Measurements from ENCODE around the gene ECE1. TPM values are rescaled to one million over a fixed set of nuclear protein-coding genes. Genes with fewer than 3 reads are reported as not detected.
A peak's percentile ranks its signal among the peaks of the same experiment; 100 is the strongest.

Gene ECE1
- total RNA-seq, 1 experiment from 2014 or later: 192 TPM

DNA sequence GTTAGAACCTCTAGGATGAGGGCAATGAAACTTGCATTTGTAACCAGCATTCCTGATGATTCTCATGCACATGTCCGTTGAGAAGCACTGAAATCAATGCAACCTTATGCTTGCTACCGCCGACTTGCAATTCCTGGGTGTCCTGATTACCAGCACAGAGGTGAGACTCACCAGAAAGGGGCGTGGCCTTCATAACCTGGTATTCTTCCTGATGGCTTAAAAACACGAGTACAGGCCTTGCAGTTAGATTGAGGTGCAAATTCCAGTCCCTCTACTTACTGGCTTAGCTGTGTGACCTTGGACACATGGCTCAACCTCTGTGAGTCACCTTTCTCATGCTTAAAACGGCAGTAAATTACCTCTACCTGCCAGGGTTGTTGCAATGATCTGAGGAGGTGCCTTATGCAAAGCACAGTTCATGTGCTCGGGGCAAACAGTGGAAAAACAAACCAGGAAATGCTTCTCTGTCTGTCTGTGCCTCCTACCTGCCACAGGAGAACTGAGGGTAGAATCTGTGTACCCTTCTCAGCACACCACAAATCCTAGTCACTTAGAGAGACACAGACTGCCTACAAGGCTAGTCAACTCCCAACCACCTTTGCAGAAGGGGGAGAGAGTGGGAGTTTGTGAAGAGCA lies 39.1 kb upstream of the ECE1 start:
- in situ Hi-C loops (cut with HindIII; ENCODE audit: low pct_unique_long_range_greater_than_20kb, low sequenced_read_pairs): no loop called here
- Histone ChIP-seq H3K4me3 (ENCODE audit: low read depth in 2 of 2, low read length in 2 of 2) (no peak overlapping the region), H3K36me3 (ENCODE audit: control insufficient read depth, insufficient read depth, low read length) (no peaks in the 10 kb centered on the region; the same call in 1 of the 2 replicates), H3K4me1 (ENCODE audit: control insufficient read depth, insufficient read depth, low read length) (peaks cover 81% of the 10 kb centered on the region), H3K27me3 (ENCODE audit: control insufficient read depth, insufficient read depth, low read length) (no peaks in the 10 kb centered on the region), H3K27ac (ENCODE audit: low read length) (peak overlapping the region; percentile 90), H3K9me3 (ENCODE audit: control insufficient read depth, insufficient read depth, low read depth, low read length) (no peaks in the 10 kb centered on the region)
- ChIA-PET POLR2A (interaction anchor here (0.6 kb wide), 1 partner anchor 27 kb away, joined by 10 read pairs; no protein-coding TSS in a partner anchor), CTCF (interaction anchor here (0.7 kb wide), 1 partner anchor 12 kb away, joined by 14 read pairs; no protein-coding TSS in a partner anchor)
- ATAC-seq: no peak
- no TSS peak for BruUV-seq (replicated peaks)
- TF ChIP-seq SIN3A (IDR thresholded peaks at IDR 0.05; ENCODE audit: borderline replicate concordance, insufficient read depth, low read depth, low read length): no peak
- no peak for TF ChIP-seq POLR2AphosphoS5 (IDR thresholded peaks at IDR 0.05; ENCODE audit: low read depth, low read length)
- TF ChIP-seq, protein P1, sequence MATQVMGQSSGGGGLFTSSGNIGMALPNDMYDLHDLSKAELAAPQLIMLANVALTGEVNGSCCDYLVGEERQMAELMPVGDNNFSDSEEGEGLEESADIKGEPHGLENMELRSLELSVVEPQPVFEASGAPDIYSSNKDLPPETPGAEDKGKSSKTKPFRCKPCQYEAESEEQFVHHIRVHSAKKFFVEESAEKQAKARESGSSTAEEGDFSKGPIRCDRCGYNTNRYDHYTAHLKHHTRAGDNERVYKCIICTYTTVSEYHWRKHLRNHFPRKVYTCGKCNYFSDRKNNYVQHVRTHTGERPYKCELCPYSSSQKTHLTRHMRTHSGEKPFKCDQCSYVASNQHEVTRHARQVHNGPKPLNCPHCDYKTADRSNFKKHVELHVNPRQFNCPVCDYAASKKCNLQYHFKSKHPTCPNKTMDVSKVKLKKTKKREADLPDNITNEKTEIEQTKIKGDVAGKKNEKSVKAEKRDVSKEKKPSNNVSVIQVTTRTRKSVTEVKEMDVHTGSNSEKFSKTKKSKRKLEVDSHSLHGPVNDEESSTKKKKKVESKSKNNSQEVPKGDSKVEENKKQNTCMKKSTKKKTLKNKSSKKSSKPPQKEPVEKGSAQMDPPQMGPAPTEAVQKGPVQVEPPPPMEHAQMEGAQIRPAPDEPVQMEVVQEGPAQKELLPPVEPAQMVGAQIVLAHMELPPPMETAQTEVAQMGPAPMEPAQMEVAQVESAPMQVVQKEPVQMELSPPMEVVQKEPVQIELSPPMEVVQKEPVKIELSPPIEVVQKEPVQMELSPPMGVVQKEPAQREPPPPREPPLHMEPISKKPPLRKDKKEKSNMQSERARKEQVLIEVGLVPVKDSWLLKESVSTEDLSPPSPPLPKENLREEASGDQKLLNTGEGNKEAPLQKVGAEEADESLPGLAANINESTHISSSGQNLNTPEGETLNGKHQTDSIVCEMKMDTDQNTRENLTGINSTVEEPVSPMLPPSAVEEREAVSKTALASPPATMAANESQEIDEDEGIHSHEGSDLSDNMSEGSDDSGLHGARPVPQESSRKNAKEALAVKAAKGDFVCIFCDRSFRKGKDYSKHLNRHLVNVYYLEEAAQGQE (IDR thresholded peaks at IDR 0.05; ENCODE audit: insufficient read depth in 1 of 2, low read depth in 2 of 2, low read length in 1 of 2): no peak
- TF ChIP-seq TCF7L2 (IDR thresholded peaks at IDR 0.05; ENCODE audit: low read depth, low read length): no peak
- TF ChIP-seq, protein P2, sequence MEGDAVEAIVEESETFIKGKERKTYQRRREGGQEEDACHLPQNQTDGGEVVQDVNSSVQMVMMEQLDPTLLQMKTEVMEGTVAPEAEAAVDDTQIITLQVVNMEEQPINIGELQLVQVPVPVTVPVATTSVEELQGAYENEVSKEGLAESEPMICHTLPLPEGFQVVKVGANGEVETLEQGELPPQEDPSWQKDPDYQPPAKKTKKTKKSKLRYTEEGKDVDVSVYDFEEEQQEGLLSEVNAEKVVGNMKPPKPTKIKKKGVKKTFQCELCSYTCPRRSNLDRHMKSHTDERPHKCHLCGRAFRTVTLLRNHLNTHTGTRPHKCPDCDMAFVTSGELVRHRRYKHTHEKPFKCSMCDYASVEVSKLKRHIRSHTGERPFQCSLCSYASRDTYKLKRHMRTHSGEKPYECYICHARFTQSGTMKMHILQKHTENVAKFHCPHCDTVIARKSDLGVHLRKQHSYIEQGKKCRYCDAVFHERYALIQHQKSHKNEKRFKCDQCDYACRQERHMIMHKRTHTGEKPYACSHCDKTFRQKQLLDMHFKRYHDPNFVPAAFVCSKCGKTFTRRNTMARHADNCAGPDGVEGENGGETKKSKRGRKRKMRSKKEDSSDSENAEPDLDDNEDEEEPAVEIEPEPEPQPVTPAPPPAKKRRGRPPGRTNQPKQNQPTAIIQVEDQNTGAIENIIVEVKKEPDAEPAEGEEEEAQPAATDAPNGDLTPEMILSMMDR (IDR thresholded peaks at IDR 0.05): no peak
- intact Hi-C loops (cut with micrococcal nuclease; ENCODE audit: unreplicated experiment): no loop called here
- no peak for DNase-seq (ENCODE audit: low read depth, low spot score)

DNA sequence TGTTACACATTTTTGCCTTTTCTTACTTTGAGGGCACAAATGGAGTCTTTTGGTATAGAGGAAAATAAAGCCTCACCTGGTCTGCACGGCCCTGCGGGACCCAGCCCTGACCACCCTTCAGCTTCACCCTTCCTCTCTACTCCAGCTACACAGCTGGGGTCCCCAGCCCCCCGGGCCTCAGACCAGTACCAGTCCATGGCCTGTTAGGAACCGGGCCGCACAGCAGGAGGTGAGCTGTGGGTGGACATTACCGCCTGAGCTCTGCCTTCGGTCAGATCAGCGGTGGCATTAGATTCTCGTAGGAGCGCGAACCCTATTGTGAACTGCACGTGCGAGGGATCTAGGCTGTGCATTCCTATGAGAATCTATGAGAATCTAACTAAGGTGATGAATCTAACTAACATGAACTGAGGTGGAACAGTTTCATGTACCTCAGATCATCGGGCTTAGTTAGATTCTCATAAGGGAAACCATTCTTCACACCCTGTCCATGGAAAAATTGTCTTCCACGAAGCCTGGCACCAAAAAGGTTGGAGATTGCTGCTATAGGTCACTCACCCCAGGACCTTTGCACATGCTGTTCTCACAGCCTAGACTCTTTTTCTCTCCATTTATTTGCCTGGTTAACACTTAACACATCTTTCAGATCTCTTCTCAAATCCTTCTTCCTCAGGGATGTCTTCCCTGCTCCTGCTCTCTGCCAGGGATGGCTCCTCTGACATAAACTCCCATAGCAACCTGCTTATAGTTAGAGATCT lies 37.5 kb upstream of the ECE1 start:
- no peaks in the 10 kb centered on the region; the same call in 1 of the 2 replicates for H3K36me3 ChIP-seq (ENCODE audit: control insufficient read depth, insufficient read depth, low read length)
- DNase-seq (ENCODE audit: low read depth, low spot score) (no peak), ATAC-seq (no peak)
- no peaks in the 10 kb centered on the region for H3K27me3 ChIP-seq (ENCODE audit: control insufficient read depth, insufficient read depth, low read length)
- no TSS peak for BruUV-seq (replicated peaks)
- no peaks in the 10 kb centered on the region for H3K9me3 ChIP-seq (ENCODE audit: control insufficient read depth, insufficient read depth, low read depth, low read length)
- H3K4me1 ChIP-seq (ENCODE audit: control insufficient read depth, insufficient read depth, low read length): peaks cover 86% of the 10 kb centered on the region
- CTCF ChIA-PET: interaction anchor here (0.7 kb wide), 1 partner anchor 9 kb away, joined by 8 read pairs; no protein-coding TSS in a partner anchor
- POLR2A ChIA-PET: no interaction called here
- in situ Hi-C loops (cut with HindIII; ENCODE audit: low pct_unique_long_range_greater_than_20kb, low sequenced_read_pairs) (no loop called here), intact Hi-C loops (cut with micrococcal nuclease; ENCODE audit: unreplicated experiment) (no loop called here)
- H3K27ac ChIP-seq (ENCODE audit: low read length): peak overlapping the region; percentile 97
- TF ChIP-seq, protein P1 (IDR thresholded peaks at IDR 0.05; ENCODE audit: insufficient read depth in 1 of 2, low read depth in 2 of 2, low read length in 1 of 2): no peak
- no peak for TF ChIP-seq SIN3A (IDR thresholded peaks at IDR 0.05; ENCODE audit: borderline replicate concordance, insufficient read depth, low read depth, low read length)
- TF ChIP-seq POLR2AphosphoS5 (IDR thresholded peaks at IDR 0.05; ENCODE audit: low read depth, low read length): no peak
- TF ChIP-seq TCF7L2 (IDR thresholded peaks at IDR 0.05; ENCODE audit: low read depth, low read length): no peak
- TF ChIP-seq, protein P2 (IDR thresholded peaks at IDR 0.05): no peak
- no peak overlapping the region for H3K4me3 ChIP-seq (ENCODE audit: low read depth in 2 of 2, low read length in 2 of 2)
